Measurements from ENCODE around the gene LRRC8E. TPM values are rescaled to one million over a fixed set of nuclear protein-coding genes. Genes with fewer than 3 reads are reported as not detected.
"Not testable (repeated sequence)": the region's sequence is repeated elsewhere in the genome, so short reads cannot be mapped to it uniquely, and the experiment has no call there.

Gene LRRC8E
- polyA plus RNA-seq, 1 experiment: 8.6 TPM

GRCh38 chr19:7858109-7858770 is 30.1 kb upstream of the LRRC8E start:
- CTCF ChIA-PET: interaction anchor here (1.4 to 2.8 kb wide), 3 partner anchors 11 to 86 kb away, joined by 4 to 13 read pairs (median 6); partner anchors contain the start of gene TIMM44
- DNase-seq (ENCODE audit: low read depth): no peak
- no peaks in the 10 kb centered on the region; the same call in 1 of the 2 replicates for H3K36me3 ChIP-seq (ENCODE audit: control insufficient read depth, insufficient read depth, low read length)
- no peaks in the 10 kb centered on the region for H3K27me3 ChIP-seq (ENCODE audit: control insufficient read depth, insufficient read depth, low read length)
- no peak overlapping the region for H3K4me3 ChIP-seq (ENCODE audit: low read depth, low read length)
- TF ChIP-seq, protein P1, sequence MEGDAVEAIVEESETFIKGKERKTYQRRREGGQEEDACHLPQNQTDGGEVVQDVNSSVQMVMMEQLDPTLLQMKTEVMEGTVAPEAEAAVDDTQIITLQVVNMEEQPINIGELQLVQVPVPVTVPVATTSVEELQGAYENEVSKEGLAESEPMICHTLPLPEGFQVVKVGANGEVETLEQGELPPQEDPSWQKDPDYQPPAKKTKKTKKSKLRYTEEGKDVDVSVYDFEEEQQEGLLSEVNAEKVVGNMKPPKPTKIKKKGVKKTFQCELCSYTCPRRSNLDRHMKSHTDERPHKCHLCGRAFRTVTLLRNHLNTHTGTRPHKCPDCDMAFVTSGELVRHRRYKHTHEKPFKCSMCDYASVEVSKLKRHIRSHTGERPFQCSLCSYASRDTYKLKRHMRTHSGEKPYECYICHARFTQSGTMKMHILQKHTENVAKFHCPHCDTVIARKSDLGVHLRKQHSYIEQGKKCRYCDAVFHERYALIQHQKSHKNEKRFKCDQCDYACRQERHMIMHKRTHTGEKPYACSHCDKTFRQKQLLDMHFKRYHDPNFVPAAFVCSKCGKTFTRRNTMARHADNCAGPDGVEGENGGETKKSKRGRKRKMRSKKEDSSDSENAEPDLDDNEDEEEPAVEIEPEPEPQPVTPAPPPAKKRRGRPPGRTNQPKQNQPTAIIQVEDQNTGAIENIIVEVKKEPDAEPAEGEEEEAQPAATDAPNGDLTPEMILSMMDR (IDR thresholded peaks at IDR 0.05; ENCODE audit: insufficient read depth, low read depth, low read length): no peak
- POLR2A ChIA-PET: no interaction called here

- H3K36me3 ChIP-seq (ENCODE audit: control insufficient read depth, insufficient read depth, low read length); H3K27me3 ChIP-seq (ENCODE audit: control insufficient read depth, insufficient read depth, low read length); POLR2A ChIA-PET; DNase-seq (ENCODE audit: low read depth); H3K4me3 ChIP-seq (ENCODE audit: low read depth, low read length): not testable (repeated sequence)
- CTCF ChIA-PET: interaction anchor here (1.5 to 2.8 kb wide), 2 partner anchors 10 to 85 kb away, joined by 4 to 13 read pairs; partner anchors contain the start of gene TIMM44
Measured at GRCh38 chr19:7859087-7859486, 29.2 kb upstream of the LRRC8E start.

- ChIA-PET CTCF (interaction anchor here (0.8 to 2.8 kb wide), 3 partner anchors 9 to 10 kb away, joined by 3 to 13 read pairs (median 5); no protein-coding TSS in a partner anchor), POLR2A (no interaction called here)
- no peak for DNase-seq (ENCODE audit: low read depth)
- Histone ChIP-seq H3K4me3 (ENCODE audit: low read depth, low read length) (no peak overlapping the region), H3K27me3 (ENCODE audit: control insufficient read depth, insufficient read depth, low read length) (no peaks in the 10 kb centered on the region), H3K36me3 (ENCODE audit: control insufficient read depth, insufficient read depth, low read length) (no peaks in the 10 kb centered on the region; the same call in none of the 2 replicates)
- TF ChIP-seq, protein P1 (IDR thresholded peaks at IDR 0.05; ENCODE audit: insufficient read depth, low read depth, low read length): no peak
Measured at GRCh38 chr19:7859831-7860713, 28.2 kb upstream of the LRRC8E start.

- no peak overlapping the region for H3K4me3 ChIP-seq (ENCODE audit: low read depth, low read length)
- no peaks in the 10 kb centered on the region; the same call in none of the 2 replicates for H3K36me3 ChIP-seq (ENCODE audit: control insufficient read depth, insufficient read depth, low read length)
- no peaks in the 10 kb centered on the region for H3K27me3 ChIP-seq (ENCODE audit: control insufficient read depth, insufficient read depth, low read length)
- ChIA-PET CTCF (interaction anchor here (0.7 to 2.1 kb wide), 5 partner anchors 8 to 507 kb away, joined by 3 to 8 read pairs (median 3); partner anchors contain the start of gene TIMM44), POLR2A (no interaction called here)
- DNase-seq (ENCODE audit: low read depth): no peak
- TF ChIP-seq, protein P1 (IDR thresholded peaks at IDR 0.05; ENCODE audit: insufficient read depth, low read depth, low read length): no peak
Measured at GRCh38 chr19:7860714-7861618, 27.3 kb upstream of the LRRC8E start.

Data from BJ (cell line).